PC-3 (cell line): ENCODE results near the gene EIF5AL1. TPM values are rescaled to one million over a fixed set of nuclear protein-coding genes. Genes with fewer than 3 reads are reported as not detected.
"Not testable (repeated sequence)": the region's sequence is repeated elsewhere in the genome, so short reads cannot be mapped to it uniquely, and the experiment has no call there.

ENCODE experiments used
- ATAC-seq: fragments of 200-7000 bp; cut with Tn5 transposase; 2 replicates; pipeline ENCODE4 v1.9.1; 2020; ENCODE audit warnings: mild to moderate bottlenecking, moderate library complexity
- BruUV-seq: library from RNA; stranded (reverse); fragments of 400-500 nt; replicated peaks from 2 replicates; lab custom pipeline; 2021; lab: Mats Ljungman, UMichigan
- CTCF ChIA-PET: fragments of 300-600 bp; sonication (Branson Sonifier 250); formaldehyde crosslinking; loops from one replicate; lab custom pipeline; 2022; ENCODE audit warnings: antibody characterized with exemption; lab: Charles Lee
- POLR2A ChIA-PET: fragments of 300-600 bp; sonication (Branson Sonifier 250); formaldehyde crosslinking; loops from one replicate; lab custom pipeline; 2022; ENCODE audit warnings: antibody characterized with exemption; ENCODE audit not compliant: unreplicated experiment; lab: Charles Lee
- DNase-seq: peaks from one replicate; pipeline ENCODE4 v3.0.0-alpha.2; 2015
- H2AFZ ChIP-seq: fragments of 300-600 bp; sonication (generic); 2 replicates; pipeline ENCODE4 v1.6.0; 2016; ENCODE audit warnings: antibody characterized with exemption, low read length
- H3F3A ChIP-seq: fragments of 300-600 bp; sonication (generic); one replicate; pipeline ENCODE4 v1.6.0; 2017; ENCODE audit warnings: antibody characterized with exemption, low read length, control low read depth, mild to moderate bottlenecking; ENCODE audit not compliant: unreplicated experiment
- H3K27ac ChIP-seq: fragments of 300-600 bp; sonication (generic); 2 replicates; pipeline ENCODE4 v1.5.1; 2016; ENCODE audit warnings: mild to moderate bottlenecking, low read length
- H3K27me3 ChIP-seq: fragments of 300-600 bp; sonication (generic); 2 replicates; pipeline ENCODE4 v1.6.1; 2016; ENCODE audit warnings: low read length, mixed read lengths
- H3K36me3 ChIP-seq: fragments of 300-600 bp; sonication (generic); 2 replicates; pipeline ENCODE4 v1.6.1; 2016; ENCODE audit warnings: low read depth, mixed run types, low read length, mixed read lengths
- H3K4me1 ChIP-seq: fragments of 300-600 bp; sonication (generic); 2 replicates; pipeline ENCODE4 v1.5.1; 2016; ENCODE audit warnings: low read length; ENCODE audit not compliant: insufficient read depth
- H3K4me2 ChIP-seq: fragments of 300-600 bp; sonication (generic); 2 replicates; pipeline ENCODE4 v1.6.0; 2016; ENCODE audit warnings: low read length
- H3K4me3 ChIP-seq: fragments of 300-600 bp; sonication (generic); 2 replicates; pipeline ENCODE4 v1.5.1; 2016; ENCODE audit warnings: mild to moderate bottlenecking, low read length, mixed read lengths
- H3K79me2 ChIP-seq: fragments of 300-600 bp; sonication (generic); 2 replicates; pipeline ENCODE4 v1.6.1; 2017; ENCODE audit warnings: low read length, mixed read lengths
- H3K9ac ChIP-seq: fragments of 300-600 bp; sonication (generic); 2 replicates; pipeline ENCODE4 v1.6.0; 2016; ENCODE audit warnings: mild to moderate bottlenecking, low read length
- H3K9me2 ChIP-seq: fragments of 300-600 bp; sonication (generic); replicated peaks from 2 replicates; pipeline ENCODE4 v1.6.1; 2016; ENCODE audit warnings: mixed run types, low read length, mixed read lengths
- H3K9me3 ChIP-seq: fragments of 300-600 bp; sonication (generic); 2 replicates; pipeline ENCODE4 v1.6.1; 2016; ENCODE audit warnings: low read length, mixed read lengths
- H4K20me1 ChIP-seq: fragments of 300-600 bp; sonication (generic); 2 replicates; pipeline ENCODE4 v1.6.1; 2016; ENCODE audit warnings: low read length, mixed read lengths
- EZH2 ChIP-seq: fragments of 300-600 bp; sonication (generic); IDR thresholded peaks from one replicate; pipeline ENCODE4 v1.6.1; 2017; ENCODE audit warnings: antibody characterized with exemption, mild to moderate bottlenecking, low read length; ENCODE audit not compliant: unreplicated experiment
- EZH2phosphoT487 ChIP-seq: fragments of 300-600 bp; sonication (generic); IDR thresholded peaks from 2 replicates; pipeline ENCODE4 v1.6.1; 2018; ENCODE audit warnings: mild to moderate bottlenecking, antibody characterized with exemption, low read length, borderline replicate concordance
- intact Hi-C: fragments of 100-400 bp; cut with micrococcal nuclease; formaldehyde crosslinking; loops from 2 replicates; pipeline ENCODE4 v1.9.0; 2023
- total RNA-seq: library from RNA; depleted of rRNA; stranded (reverse); fragments of >200 nt; gene quantifications from 2 replicates; pipeline ENCODE4 v1.2.3, GENCODE V29; 2014
- TF ChIP-seq, protein P1 (sequence below): fragments of 300-600 bp; sonication (generic); conservative IDR thresholded peaks from 2 replicates; pipeline ENCODE4 v1.5.1; 2017; ENCODE audit warnings: antibody characterized with exemption, low read depth, mild to moderate bottlenecking, low read length

Gene EIF5AL1
- total RNA-seq, 1 experiment from 2014 or later = 0.51 TPM

DNA sequence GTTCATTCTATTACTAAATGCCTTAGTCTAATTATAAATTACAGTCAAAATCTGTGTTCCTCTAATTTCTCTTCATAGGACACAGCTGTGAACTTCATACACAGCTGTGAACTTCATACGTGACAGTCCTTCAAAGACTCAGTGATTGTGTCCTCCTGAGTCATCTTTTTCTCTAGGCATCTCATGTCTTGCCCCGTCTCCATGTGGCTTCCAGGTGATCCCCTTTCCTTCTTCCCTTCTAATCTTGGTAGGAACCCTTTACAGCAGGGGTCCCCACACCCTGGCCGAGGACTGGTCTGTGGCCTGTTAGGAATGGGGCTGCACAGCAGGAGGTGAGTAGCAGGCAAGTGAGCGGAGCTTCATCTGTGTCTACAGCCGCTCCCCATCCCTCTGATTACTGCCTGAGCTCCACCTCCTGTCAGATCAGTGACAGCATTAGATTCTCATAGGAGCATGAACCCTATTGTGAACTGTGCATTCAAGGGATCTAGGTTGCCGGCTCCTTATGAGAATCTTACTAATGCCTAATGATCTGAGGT, 14.0 kb upstream of the EIF5AL1 start:
- peaks cover 23% of the 10 kb centered on the region for H3K27me3 ChIP-seq
- CTCF ChIA-PET = no interaction called here
- H3K9ac ChIP-seq = no peak overlapping the region
- H3K9me3 ChIP-seq = no peaks in the 10 kb centered on the region
- no peaks in the 10 kb centered on the region for H3K36me3 ChIP-seq
- no peaks in the 10 kb centered on the region for H4K20me1 ChIP-seq
- no peak overlapping the region for H3K27ac ChIP-seq
- no peaks in the 10 kb centered on the region for H3K4me1 ChIP-seq
- intact Hi-C loops = no loop called here
- ATAC-seq (no peak), DNase-seq (no peak)
- H3K79me2 ChIP-seq = no peaks in the 10 kb centered on the region
- no peak overlapping the region for H2AFZ ChIP-seq
- no peak for TF ChIP-seq EZH2
- TF ChIP-seq, protein P1, sequence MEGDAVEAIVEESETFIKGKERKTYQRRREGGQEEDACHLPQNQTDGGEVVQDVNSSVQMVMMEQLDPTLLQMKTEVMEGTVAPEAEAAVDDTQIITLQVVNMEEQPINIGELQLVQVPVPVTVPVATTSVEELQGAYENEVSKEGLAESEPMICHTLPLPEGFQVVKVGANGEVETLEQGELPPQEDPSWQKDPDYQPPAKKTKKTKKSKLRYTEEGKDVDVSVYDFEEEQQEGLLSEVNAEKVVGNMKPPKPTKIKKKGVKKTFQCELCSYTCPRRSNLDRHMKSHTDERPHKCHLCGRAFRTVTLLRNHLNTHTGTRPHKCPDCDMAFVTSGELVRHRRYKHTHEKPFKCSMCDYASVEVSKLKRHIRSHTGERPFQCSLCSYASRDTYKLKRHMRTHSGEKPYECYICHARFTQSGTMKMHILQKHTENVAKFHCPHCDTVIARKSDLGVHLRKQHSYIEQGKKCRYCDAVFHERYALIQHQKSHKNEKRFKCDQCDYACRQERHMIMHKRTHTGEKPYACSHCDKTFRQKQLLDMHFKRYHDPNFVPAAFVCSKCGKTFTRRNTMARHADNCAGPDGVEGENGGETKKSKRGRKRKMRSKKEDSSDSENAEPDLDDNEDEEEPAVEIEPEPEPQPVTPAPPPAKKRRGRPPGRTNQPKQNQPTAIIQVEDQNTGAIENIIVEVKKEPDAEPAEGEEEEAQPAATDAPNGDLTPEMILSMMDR = no peak
- TF ChIP-seq EZH2phosphoT487 = no peak
- no peak overlapping the region for H3K4me3 ChIP-seq
- H3F3A ChIP-seq = no peaks in the 10 kb centered on the region
- BruUV-seq = no TSS peak
- no peaks in the 10 kb centered on the region for H3K9me2 ChIP-seq
- no peak overlapping the region for H3K4me2 ChIP-seq
- POLR2A ChIA-PET = interaction anchor here (0.5 to 0.6 kb wide), 2 partner anchors 24 to 44 kb away, joined by 3 read pairs; no protein-coding TSS in a partner anchor

DNA sequence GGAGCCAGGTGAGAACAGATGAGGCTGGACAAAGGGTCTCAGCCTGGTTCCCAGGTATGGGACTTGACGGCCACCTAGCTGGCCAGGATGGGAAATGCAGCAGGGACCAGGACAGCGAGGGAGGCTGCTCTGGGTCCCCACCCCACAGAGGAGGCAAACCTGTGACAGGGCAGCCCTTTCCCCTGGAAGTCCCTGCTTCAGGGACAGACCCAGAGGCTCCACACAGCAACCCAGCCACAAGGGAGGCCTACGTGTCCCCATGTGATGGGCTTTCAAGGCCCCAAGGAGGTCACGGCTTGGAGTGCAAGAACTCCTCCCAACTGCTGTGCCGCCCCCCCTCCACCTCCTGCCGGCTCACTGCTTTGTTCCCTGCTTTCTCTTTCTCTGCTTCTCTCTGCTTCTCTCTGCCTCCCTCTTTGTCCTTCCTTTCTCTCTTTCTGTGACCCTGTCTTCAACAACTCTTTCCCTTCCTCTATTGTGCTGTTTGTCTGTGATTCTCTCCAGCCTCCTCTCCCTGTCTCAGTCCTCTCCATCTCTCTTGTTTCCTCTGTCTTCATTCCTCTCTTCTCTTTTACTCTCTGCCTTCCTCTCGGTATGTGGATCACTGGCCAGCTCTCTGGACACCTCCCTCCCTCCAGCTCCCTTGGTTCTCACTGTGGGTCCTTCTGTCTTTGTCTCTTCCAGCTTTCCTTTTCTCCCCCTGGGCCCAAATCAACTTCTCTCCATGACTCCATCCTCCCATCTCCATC, 9.6 kb upstream of the EIF5AL1 start:
- peaks cover 12% of the 10 kb centered on the region; the same call in 1 of the 2 replicates for H3K27me3 ChIP-seq
- peak overlapping the region; percentile 8; the same call in 1 of the 2 replicates for H3K4me3 ChIP-seq
- DNase-seq = peak; percentile 96
- intact Hi-C loops = loop anchor here (1.0 to 5.0 kb wide), 5 partner anchors 35 to 205 kb away; partner anchors contain the start of genes PPIF and ZCCHC24
- TF ChIP-seq, protein P1 = peak; percentile 96
- TF ChIP-seq EZH2phosphoT487 (no peak), EZH2 (no peak)
- H3K9me3 ChIP-seq = no peaks in the 10 kb centered on the region
- peak overlapping the region; percentile 49 for H2AFZ ChIP-seq
- CTCF ChIA-PET = interaction anchor here (0.6 to 4.2 kb wide), 3 partner anchors 61 to 1393 kb away, joined by 3 to 35 read pairs (median 3); no protein-coding TSS in a partner anchor
- no peaks in the 10 kb centered on the region for H3K79me2 ChIP-seq
- no peak overlapping the region for H3K9ac ChIP-seq
- no peaks in the 10 kb centered on the region for H4K20me1 ChIP-seq
- H3K4me1 ChIP-seq = peaks cover 1% of the 10 kb centered on the region; the same call in 1 of the 2 replicates
- peak; percentile 98 for ATAC-seq
- no peak overlapping the region for H3K27ac ChIP-seq
- H3K36me3 ChIP-seq = no peaks in the 10 kb centered on the region
- POLR2A ChIA-PET = no interaction called here
- peak overlapping the region; percentile 43 for H3K4me2 ChIP-seq
- no peaks in the 10 kb centered on the region for H3K9me2 ChIP-seq
- BruUV-seq = no TSS peak
- no peaks in the 10 kb centered on the region for H3F3A ChIP-seq

DNA sequence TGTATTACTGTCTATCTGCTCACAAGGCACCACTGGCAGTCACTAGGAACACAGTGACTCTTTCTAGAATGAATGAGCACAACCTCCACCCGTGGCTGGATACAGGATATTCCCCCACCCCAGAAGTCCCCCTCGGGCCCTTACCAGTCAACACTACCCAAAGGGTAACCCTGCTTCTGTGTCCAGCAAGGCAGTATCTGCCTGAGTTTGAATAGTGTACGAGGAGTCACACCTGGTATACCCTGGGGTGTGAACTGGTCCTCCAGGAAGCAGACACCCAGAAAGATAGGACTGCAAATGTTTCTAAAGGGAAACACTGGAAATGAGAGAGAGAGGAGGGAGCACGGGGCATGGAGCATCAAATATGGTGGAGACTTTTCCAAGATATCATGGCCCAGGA, 8.5 kb upstream of the EIF5AL1 start:
- DNase-seq, H3K4me1 ChIP-seq, H3K79me2 ChIP-seq, H4K20me1 ChIP-seq, BruUV-seq, H3K27me3 ChIP-seq, H3K9me3 ChIP-seq, H3K9ac ChIP-seq, H3K27ac ChIP-seq, H2AFZ ChIP-seq, ATAC-seq, H3K9me2 ChIP-seq, H3K36me3 ChIP-seq, H3F3A ChIP-seq, H3K4me3 ChIP-seq, H3K4me2 ChIP-seq, POLR2A ChIA-PET: not testable (repeated sequence)
- intact Hi-C loops = loop anchor here (5.0 kb wide), 2 partner anchors 56 to 206 kb away; partner anchors contain the start of gene ZCCHC24
- CTCF ChIA-PET = interaction anchor here (4.2 kb wide), 1 partner anchor 129 kb away, joined by 35 read pairs; no protein-coding TSS in a partner anchor

DNA sequence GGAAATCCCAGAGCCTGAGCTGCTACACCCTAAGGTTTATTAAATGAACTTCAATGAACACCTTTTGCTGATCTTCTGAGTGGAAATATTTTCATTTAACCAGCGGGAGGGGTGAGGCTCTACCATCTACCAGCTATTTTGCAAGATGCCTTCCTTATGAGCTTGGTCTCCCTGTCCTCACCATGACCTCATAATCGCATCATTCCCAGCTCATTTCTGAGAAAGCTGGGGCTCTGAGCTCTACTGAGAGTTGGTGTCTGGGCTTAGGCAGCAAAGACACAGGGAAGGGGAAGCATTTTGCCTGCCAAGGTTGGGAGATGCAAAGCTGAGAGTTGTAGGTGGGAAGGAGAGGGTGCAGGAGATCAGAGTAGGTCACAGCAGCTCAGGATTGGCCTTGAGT, 7.8 kb upstream of the EIF5AL1 start:
- intact Hi-C loops = loop anchor here (5.0 kb wide), 2 partner anchors 57 to 207 kb away; partner anchors contain the start of gene ZCCHC24
- H4K20me1 ChIP-seq, H3K4me1 ChIP-seq, H3F3A ChIP-seq, H3K27me3 ChIP-seq, CTCF ChIA-PET, H3K79me2 ChIP-seq, H3K4me3 ChIP-seq, H2AFZ ChIP-seq, H3K4me2 ChIP-seq, BruUV-seq, DNase-seq, POLR2A ChIA-PET, H3K9me2 ChIP-seq, H3K9me3 ChIP-seq, H3K9ac ChIP-seq, ATAC-seq, H3K27ac ChIP-seq, H3K36me3 ChIP-seq: not testable (repeated sequence)
